ENCODE results near the gene MORN2.

DNA sequence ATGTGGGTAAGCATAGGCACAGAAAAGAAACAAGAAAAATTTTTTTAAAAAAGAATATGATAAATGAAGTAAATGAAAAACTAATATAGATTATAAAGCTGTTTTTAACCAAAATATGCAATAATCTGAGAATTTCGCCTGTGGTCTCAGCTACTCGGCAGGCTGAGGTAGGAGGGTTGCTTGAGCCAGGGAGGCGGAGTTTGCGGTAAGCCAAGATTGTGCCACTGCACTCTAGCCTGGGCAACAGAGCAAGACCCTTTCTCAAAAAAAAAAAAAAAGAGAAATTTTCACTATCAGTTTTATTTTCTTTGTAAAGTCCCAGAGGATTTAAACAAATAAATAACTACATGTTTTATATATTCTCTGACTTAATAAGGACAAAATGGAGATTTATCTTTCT lies 47.3 kb upstream of the MORN2 start:
- TF ChIP-seq CTCF (IDR thresholded peaks at IDR 0.05; ENCODE audit: borderline replicate concordance, extremely low read depth, low read length, poor library complexity, severe bottlenecking): no peak
- TF ChIP-seq EZH2 (IDR thresholded peaks at IDR 0.05; ENCODE audit: borderline replicate concordance, low read depth, low read length, severe bottlenecking): no peak
